Activated T-helper 1 cell treated with anti-CD3 and anti-CD28 coated beads, Interleukin-2, amount 50 U/mL, for 16 hours (primary cell): Measurements from ENCODE around the gene MED23.
"Not testable (repeated sequence)": the region's sequence is repeated elsewhere in the genome, so short reads cannot be mapped to it uniquely, and the experiment has no call there.

Experiments
- DNase-seq, 2 donors: peaks; one replicate each; pipeline ENCODE4 v3.0.0-alpha.2; 2020; ENCODE audit warnings: low read depth in 1 of 2, low spot score in 1 of 2

Gene MED23

GRCh38 chr6:131575834-131576478, 52.1 kb downstream of the MED23 start:
- no peak for DNase-seq

GRCh38 chr6:131574686-131575085, 53.4 kb downstream of the MED23 start:
- no peak for DNase-seq

- DNase-seq, result no peak
These were observed 53.9 kb downstream of the MED23 start for GRCh38 chr6:131574133-131574532.

- DNase-seq, result no peak
These were observed 55.2 kb downstream of the MED23 start, which contains the start of gene ARG1 for GRCh38 chr6:131572686-131573415. Gene ARG1, plus strand, starts transcription at chr6:131573226. Its CDS starts 57 bp downstream, at chr6:131573283.

GRCh38 chr6:131568726-131569125, 59.3 kb downstream of the MED23 start:
- DNase-seq, result no peak

- no peak for DNase-seq
These were observed 63.0 kb downstream of the MED23 start for GRCh38 chr6:131565056-131565455.

GRCh38 chr6:131561925-131562707, 65.9 kb downstream of the MED23 start:
- no peak for DNase-seq

GRCh38 chr6:131558922-131559321, 69.1 kb downstream of the MED23 start:
- no peak for DNase-seq

- DNase-seq, result no peak
These were observed 72.0 kb downstream of the MED23 start for GRCh38 chr6:131555992-131556391.

GRCh38 chr6:131552572-131552971, 75.5 kb downstream of the MED23 start:
- DNase-seq, result no peak

- DNase-seq, result no peak
These were observed 76.1 kb downstream of the MED23 start for GRCh38 chr6:131551902-131552301.

- DNase-seq, result no peak
These were observed 78.2 kb downstream of the MED23 start for GRCh38 chr6:131549811-131550210.

GRCh38 chr6:131548441-131548840, 79.6 kb downstream of the MED23 start:
- no peak for DNase-seq

- no peak for DNase-seq
These were observed 80.6 kb downstream of the MED23 start for GRCh38 chr6:131547488-131547887.

- DNase-seq, result no peak
These were observed 82.7 kb downstream of the MED23 start for GRCh38 chr6:131545317-131545716.

GRCh38 chr6:131538615-131539014, 89.4 kb downstream of the MED23 start:
- not testable (repeated sequence) for DNase-seq

GRCh38 chr6:131532580-131533039, 95.4 kb downstream of the MED23 start:
- no peak for DNase-seq

GRCh38 chr6:131531681-131532080, 96.4 kb downstream of the MED23 start:
- not testable (repeated sequence) for DNase-seq

- not testable (repeated sequence) for DNase-seq
These were observed 97.1 kb downstream of the MED23 start for GRCh38 chr6:131530936-131531335.

- no peak for DNase-seq
These were observed 103.2 kb downstream of the MED23 start for GRCh38 chr6:131524695-131525336.

GRCh38 chr6:131523988-131524673, 103.9 kb downstream of the MED23 start:
- no peak for DNase-seq
